Endothelial cell of umbilical vein (primary cell): ENCODE measurements around the gene SLC26A3.

Experiments
- EZH2 ChIP-seq: IDR thresholded peaks from 2 replicates; pipeline ENCODE4 v1.6.1; 2012; ENCODE audit warnings: borderline replicate concordance, low read depth, mild to moderate bottlenecking, moderate library complexity, low read length, inconsistent platforms; ENCODE audit not compliant: severe bottlenecking
- FOS ChIP-seq: IDR thresholded peaks from 2 replicates; pipeline ENCODE4 v1.6.1; 2011; ENCODE audit warnings: mild to moderate bottlenecking, low read length, moderate library complexity, borderline replicate concordance; ENCODE audit not compliant: insufficient read depth
- JUN ChIP-seq: IDR thresholded peaks from 2 replicates; pipeline ENCODE4 v1.6.1; 2011; ENCODE audit warnings: borderline replicate concordance, low read depth; ENCODE audit not compliant: insufficient read length, insufficient read depth
- MAX ChIP-seq: IDR thresholded peaks from 2 replicates; pipeline ENCODE4 v1.6.1; 2011; ENCODE audit not compliant: insufficient read depth, insufficient read length
- POLR2A ChIP-seq: IDR thresholded peaks from 2 replicates; pipeline ENCODE4 v1.6.1; 2012; ENCODE audit warnings: low read depth, mild to moderate bottlenecking, control low read depth, low read length
- POLR2AphosphoS5 ChIP-seq: IDR thresholded peaks from 2 replicates; pipeline ENCODE4 v1.6.1; 2012; ENCODE audit warnings: low read depth, mild to moderate bottlenecking, control low read depth, low read length, moderate library complexity; ENCODE audit not compliant: insufficient read depth
- TF ChIP-seq, protein P1 (sequence below), 2 donors: IDR thresholded peaks; 1 replicate in 1 of 2; 2 replicates in 1 of 2; pipeline ENCODE4 v1.5.1; 2011; ENCODE audit warnings: low read length in 2 of 2, mild to moderate bottlenecking in 2 of 2, moderate library complexity in 2 of 2, control low read depth in 1 of 2, inconsistent platforms in 1 of 2, low read depth in 1 of 2; ENCODE audit not compliant: insufficient read depth in 1 of 2; ENCODE audit errors: extremely low read depth in 1 of 2

- TF ChIP-seq, protein P1, sequence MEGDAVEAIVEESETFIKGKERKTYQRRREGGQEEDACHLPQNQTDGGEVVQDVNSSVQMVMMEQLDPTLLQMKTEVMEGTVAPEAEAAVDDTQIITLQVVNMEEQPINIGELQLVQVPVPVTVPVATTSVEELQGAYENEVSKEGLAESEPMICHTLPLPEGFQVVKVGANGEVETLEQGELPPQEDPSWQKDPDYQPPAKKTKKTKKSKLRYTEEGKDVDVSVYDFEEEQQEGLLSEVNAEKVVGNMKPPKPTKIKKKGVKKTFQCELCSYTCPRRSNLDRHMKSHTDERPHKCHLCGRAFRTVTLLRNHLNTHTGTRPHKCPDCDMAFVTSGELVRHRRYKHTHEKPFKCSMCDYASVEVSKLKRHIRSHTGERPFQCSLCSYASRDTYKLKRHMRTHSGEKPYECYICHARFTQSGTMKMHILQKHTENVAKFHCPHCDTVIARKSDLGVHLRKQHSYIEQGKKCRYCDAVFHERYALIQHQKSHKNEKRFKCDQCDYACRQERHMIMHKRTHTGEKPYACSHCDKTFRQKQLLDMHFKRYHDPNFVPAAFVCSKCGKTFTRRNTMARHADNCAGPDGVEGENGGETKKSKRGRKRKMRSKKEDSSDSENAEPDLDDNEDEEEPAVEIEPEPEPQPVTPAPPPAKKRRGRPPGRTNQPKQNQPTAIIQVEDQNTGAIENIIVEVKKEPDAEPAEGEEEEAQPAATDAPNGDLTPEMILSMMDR (IDR thresholded peaks at IDR 0.05; ENCODE audit: extremely low read depth in 1 of 2, insufficient read depth in 1 of 2, low read depth in 1 of 2, low read length in 2 of 2) = no peak
- no peak for TF ChIP-seq POLR2A
- no peak for TF ChIP-seq JUN
- TF ChIP-seq POLR2AphosphoS5 = no peak
- TF ChIP-seq FOS = no peak
- no peak for TF ChIP-seq MAX
- TF ChIP-seq EZH2 = no peak
These were observed 19.4 kb downstream of the SLC26A3 start for GRCh38 chr7:107783648-107784047.
